Fibroblast of skin of left biceps (primary cell): ENCODE measurements around the gene LMX1B.

Experiments
- DNase-seq, 2 experiments: peaks; one replicate each; pipeline ENCODE4 v3.0.0-alpha.2; 2013; ENCODE audit warnings: low read depth in 2 of 2

The LMX1B gene

DNA sequence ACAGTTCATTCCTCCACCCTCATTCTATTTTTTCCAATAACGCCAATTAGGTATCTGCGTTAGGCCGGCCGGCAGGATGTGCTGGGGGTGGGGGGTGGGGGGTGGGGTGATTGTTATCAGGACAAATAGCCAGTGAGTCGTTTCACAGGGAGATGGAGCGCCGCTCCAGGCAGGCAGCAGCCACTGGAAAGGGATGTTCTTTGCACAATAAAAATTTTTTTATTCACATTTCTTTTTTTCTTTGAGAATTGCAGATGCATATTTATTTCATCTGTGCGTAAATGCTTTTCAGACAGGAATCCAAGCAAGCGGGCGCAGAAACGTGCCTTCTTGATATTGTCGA lies 4.1 kb downstream of the LMX1B start:
- no peak for DNase-seq

DNA sequence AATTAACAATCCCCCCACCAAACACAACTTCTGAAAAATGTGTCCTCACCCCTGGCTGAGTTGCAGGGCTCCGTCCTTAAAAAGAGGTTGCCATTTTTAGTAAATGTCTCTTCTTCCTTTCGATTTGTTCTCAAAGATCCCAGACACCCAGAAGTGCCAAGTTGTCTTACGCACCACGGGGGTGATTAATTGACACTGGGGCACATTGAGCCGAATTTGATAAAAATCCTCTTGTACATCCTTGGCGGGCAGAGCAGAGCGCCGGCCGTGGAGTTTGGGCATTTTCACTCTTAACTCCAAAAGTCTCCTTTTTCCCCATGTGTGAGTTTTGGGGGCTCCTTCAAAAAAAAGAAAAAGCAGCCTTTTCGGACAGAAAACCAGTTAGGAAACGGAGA lies 4.5 kb downstream of the LMX1B start:
- no peak for DNase-seq

DNA sequence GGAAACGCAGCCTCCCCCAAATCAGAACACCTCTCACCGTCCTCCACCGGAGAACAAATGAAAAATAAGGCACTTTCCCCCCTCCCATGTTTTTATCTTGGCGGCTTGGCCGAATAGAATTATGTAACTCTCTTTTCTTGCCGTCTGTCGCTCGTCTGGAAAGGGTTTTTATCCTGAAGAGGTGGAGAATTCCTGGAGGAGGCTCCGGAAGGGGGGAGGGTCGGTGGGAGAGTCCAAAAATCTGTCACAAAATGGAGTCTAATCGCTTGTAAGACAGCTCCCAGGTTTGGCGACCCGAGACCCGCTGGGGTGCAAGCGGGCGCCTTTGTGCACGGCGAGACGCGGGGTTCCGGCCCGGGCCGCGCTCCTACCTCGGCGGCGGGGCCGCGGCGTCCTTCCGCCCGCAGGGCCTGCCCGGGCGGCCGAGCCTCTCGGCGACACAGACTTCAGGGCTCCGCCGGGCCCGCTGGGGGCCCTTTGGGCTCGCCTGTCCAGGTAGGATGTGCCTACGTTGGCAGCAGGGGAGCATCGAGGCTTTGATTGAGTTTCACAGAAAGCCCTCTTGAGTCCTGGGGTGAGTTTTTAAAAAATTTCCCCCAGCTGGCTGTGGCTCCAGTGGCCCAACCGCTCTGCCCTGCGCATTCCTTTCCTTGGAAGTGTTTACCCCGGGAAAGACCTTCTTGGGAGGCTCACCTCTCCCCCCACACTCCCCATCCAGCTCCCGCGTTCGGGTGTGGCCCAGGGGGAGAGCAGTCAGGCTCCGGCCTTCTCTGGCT lies 5.0 kb downstream of the LMX1B start:
- no peak for DNase-seq

- DNase-seq: no peak
Measured at GRCh38 chr9:126619361-126620135, 5.8 kb downstream of the LMX1B start.

GRCh38 chr9:126620478-126620877 lies 6.8 kb downstream of the LMX1B start:
- DNase-seq: no peak

DNA sequence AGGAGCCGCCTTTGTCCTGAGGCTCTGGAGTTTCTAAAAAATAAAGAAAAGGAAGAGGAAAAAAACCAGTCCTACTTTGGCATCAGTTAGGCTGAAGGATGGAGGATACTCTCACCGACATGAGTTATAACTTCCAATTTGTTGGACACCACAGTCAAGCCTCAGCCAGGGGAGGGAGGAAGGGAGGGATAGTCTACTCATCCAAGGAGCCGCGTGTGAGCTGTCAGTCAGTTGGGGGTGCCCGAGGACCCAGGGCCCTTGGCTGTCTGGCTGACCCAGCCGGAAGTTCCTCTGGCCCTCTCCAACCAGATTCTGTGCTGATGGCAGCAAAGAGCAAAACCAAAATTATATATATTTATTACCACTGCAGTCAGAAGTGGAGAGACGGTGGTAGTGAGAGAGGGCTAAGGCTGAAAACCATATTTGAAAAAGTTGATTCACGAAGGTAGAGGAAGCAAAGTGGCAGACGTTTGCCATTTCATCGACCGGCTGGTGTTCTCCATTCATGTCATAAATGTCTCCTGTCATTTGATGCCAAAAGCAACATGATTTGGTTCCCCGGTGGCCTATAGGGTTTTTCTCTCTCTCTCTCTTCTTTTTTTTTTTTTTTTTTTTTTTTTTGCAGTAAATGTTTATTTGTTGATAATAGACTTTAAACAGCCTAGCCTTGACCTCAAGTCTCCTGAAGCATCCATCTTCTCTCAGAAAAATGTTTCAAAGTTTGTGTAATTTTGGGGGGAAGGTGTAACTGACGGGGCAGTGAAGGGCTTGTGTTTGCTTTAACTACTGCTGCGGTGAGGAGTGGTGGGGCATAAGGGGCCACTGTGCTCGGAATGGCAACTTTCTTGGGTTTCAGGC lies 7.6 kb downstream of the LMX1B start:
- no peak for DNase-seq

- no peak for DNase-seq
Measured at GRCh38 chr9:126621919-126622735, 8.4 kb downstream of the LMX1B start.

- DNase-seq: no peak
Measured at GRCh38 chr9:126623314-126623666, 9.6 kb downstream of the LMX1B start.

GRCh38 chr9:126623667-126624478 lies 10.1 kb downstream of the LMX1B start:
- DNase-seq: no peak

- DNase-seq: no peak
Measured at GRCh38 chr9:126624479-126624826, 10.7 kb downstream of the LMX1B start.

DNA sequence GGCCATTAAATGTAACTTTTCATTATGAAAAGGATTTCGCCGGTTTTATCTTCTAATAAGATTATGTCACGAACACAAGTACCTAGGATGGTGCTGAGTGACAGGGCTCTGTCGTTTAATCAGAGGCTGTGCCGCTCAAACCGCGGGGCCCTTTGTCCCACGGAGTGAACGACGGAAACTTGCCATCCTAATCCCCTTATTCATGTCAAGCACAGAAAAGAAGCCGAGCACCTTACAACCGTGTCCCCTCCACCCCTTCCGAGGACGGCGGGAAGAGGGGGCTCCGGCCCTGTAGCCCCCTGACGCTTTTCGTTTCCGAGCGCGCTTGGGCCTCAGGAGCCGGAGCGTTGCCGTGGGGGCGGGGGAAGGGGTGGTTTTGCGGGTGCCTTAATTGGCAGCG lies 11.2 kb downstream of the LMX1B start:
- DNase-seq: no peak

DNA sequence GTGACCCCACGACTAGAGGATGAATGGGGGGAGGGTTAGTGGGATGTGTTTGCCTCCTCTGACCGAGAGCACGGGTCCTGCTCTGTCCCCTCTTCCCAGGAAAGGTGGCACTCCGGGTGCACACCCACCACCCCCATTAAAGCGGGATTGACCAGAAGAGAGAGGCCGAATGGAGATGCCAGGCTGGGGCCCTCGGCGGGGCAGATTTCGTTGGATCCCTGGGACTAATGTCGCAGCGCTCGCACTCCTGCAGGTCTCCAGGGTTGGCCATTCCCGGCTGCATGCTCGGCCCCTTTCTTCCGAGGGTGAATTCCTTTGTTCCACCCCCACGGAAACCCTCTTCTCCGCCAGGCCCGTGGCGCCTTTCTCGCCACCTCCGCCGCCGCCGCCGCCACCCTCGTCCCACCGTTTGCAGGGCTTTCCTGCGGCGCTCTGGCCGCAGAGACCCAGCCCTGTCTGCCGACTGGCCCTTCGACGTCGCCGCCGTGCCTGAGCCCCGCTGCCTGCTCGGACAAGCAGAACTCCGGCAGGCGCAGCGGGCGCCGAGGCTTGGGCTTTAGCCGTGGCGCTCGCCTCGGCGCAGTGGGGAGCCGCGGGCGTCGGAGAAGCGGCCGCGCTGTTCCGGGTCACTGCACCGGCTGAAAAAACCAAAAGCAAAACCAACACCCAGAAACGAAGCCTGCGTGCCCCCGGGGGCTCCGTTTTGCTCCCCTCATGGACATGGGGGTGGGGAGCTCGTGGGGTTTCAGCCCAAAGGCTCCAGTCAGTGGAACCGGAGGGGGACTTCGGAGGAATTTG lies 11.8 kb downstream of the LMX1B start:
- DNase-seq: no peak

- DNase-seq: no peak
Measured at GRCh38 chr9:126626127-126626925, 12.6 kb downstream of the LMX1B start.

GRCh38 chr9:126626926-126627233 lies 13.2 kb downstream of the LMX1B start:
- no peak for DNase-seq

GRCh38 chr9:126628146-126628545 lies 14.4 kb downstream of the LMX1B start:
- DNase-seq: no peak

- no peak for DNase-seq
Measured at GRCh38 chr9:126628969-126629674, 15.4 kb downstream of the LMX1B start.

- DNase-seq: no peak
Measured at GRCh38 chr9:126630458-126631237, 16.9 kb downstream of the LMX1B start.

DNA sequence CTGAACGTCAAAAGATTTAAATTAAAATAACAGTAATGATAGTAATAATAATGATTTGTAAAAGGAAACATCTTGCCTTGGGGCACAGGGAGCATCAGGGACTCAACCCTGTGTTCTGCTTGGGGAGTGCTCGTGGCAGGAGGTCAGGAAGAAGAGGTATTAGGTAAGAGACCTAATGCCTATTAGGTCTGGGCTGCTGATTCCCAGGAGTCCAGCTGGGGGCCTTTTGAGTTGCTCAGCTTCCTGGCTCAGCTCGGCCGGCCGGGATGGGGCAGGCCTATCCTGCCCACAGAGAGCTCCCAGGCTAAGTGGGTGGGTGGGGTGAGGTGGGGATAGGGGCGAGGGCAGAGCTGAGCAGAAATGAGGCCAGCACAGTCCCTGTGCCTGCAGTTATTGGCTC lies 17.5 kb downstream of the LMX1B start:
- no peak for DNase-seq
